Mucosa of descending colon (tissue), 3 donors: Measurements from ENCODE around the gene ADAMTSL1. TPM values are rescaled to one million over a fixed set of nuclear protein-coding genes. Genes with fewer than 3 reads are reported as not detected.

Experiments used
- ATAC-seq: fragments of 200-7000 bp; cut with Tn5 transposase; one replicate; pipeline ENCODE4 v1.9.1; 2020; ENCODE audit warnings: mild to moderate bottlenecking, moderate library complexity
- DNase-seq, 3 donors: peaks; one replicate each; pipeline ENCODE4 v3.0.0-alpha.2; 2020
- H3K36me3 ChIP-seq: fragments of 200-600 bp; one replicate; pipeline ENCODE4 v1.8.0; 2021; ENCODE audit warnings: low read depth, mild to moderate bottlenecking
- H3K4me1 ChIP-seq: fragments of 200-600 bp; one replicate; pipeline ENCODE4 v1.8.0; 2021; ENCODE audit warnings: low read depth, mild to moderate bottlenecking
- H3K4me3 ChIP-seq: fragments of 200-600 bp; one replicate; pipeline ENCODE4 v1.8.0; 2021; ENCODE audit warnings: mild to moderate bottlenecking
- H3K9me3 ChIP-seq: fragments of 200-600 bp; one replicate; pipeline ENCODE4 v1.8.0; 2021; ENCODE audit warnings: mild to moderate bottlenecking
- CTCF ChIP-seq: fragments of 200-600 bp; IDR thresholded peaks from one replicate; pipeline ENCODE4 v1.8.0; 2022; ENCODE audit warnings: antibody characterized with exemption, mild to moderate bottlenecking
- intact Hi-C, 2 donors: fragments of 100-400 bp; cut with DNase I in 1 of 2; cut with micrococcal nuclease in 1 of 2; formaldehyde crosslinking; loops; one replicate each; pipeline versions ENCODE4 v1.11.0 to v1.11.1; 2022; cut with DNase I, micrococcal nuclease
- total RNA-seq, 3 donors: library from RNA; stranded (reverse); fragmentation: NEBNext Ultra II Directional in 2 of 3; extraction: Animal tissue kit (Norgen Biotek cat#: 25700) in 2 of 3; gene quantifications; one replicate each; pipeline versions ENCODE4 v1.2.1 to v1.2.4, GENCODE V29; 2021 to 2023
- donor health status: DM: no; HTN: no; CAD: no; lungs with moderate emphysema.
- donor health status: DM: no; HTN: no; CAD: no.
- donor health status: DM: no; HTN: yes; CAD: no.

ADAMTSL1 gene
- total RNA-seq, 3 donors from 2014 or later: 10.1 to 32.1 (median 22.6) TPM

- intact Hi-C loops: no loop called here
- no peaks in the 10 kb centered on the region for H3K36me3 ChIP-seq
Measured at GRCh38 chr9:18692962-18693361, 219.0 kb downstream of the ADAMTSL1 start.

GRCh38 chr9:18694959-18695668, 221.2 kb downstream of the ADAMTSL1 start:
- no peak for DNase-seq
- intact Hi-C loops: no loop called here

More at GRCh38 chr9:18692962-18693361, 219.0 kb downstream of the ADAMTSL1 start:
- DNase-seq (no peak), ATAC-seq (no peak)
- peaks cover 4% of the 10 kb centered on the region for H3K9me3 ChIP-seq
- no peak for TF ChIP-seq CTCF
- H3K4me1 ChIP-seq: no peaks in the 10 kb centered on the region
- H3K4me3 ChIP-seq: no peak overlapping the region

GRCh38 chr9:18698992-18699391, 225.0 kb downstream of the ADAMTSL1 start:
- TF ChIP-seq CTCF: no peak
- intact Hi-C loops: no loop called here
- Histone ChIP-seq H3K9me3 (peaks cover 4% of the 10 kb centered on the region), H3K36me3 (no peaks in the 10 kb centered on the region), H3K4me3 (no peak overlapping the region), H3K4me1 (no peaks in the 10 kb centered on the region)
- no peak for ATAC-seq
- no peak for DNase-seq

More at GRCh38 chr9:18694959-18695668, 221.2 kb downstream of the ADAMTSL1 start:
- H3K4me1 ChIP-seq: no peaks in the 10 kb centered on the region
- H3K9me3 ChIP-seq: peaks cover 4% of the 10 kb centered on the region
- H3K4me3 ChIP-seq: no peak overlapping the region
- TF ChIP-seq CTCF: no peak
- no peak for ATAC-seq
- no peaks in the 10 kb centered on the region for H3K36me3 ChIP-seq

- intact Hi-C loops: no loop called here
- H3K4me3 ChIP-seq: no peak overlapping the region
- no peak for TF ChIP-seq CTCF
- ATAC-seq (no peak), DNase-seq (no peak)
- H3K4me1 ChIP-seq: no peaks in the 10 kb centered on the region
- no peaks in the 10 kb centered on the region for H3K36me3 ChIP-seq
- H3K9me3 ChIP-seq: peaks cover 4% of the 10 kb centered on the region
Measured at GRCh38 chr9:18699764-18700163, 225.8 kb downstream of the ADAMTSL1 start.

GRCh38 chr9:18700714-18701113, 226.8 kb downstream of the ADAMTSL1 start:
- ATAC-seq (no peak), DNase-seq (no peak)
- no peaks in the 10 kb centered on the region for H3K36me3 ChIP-seq
- H3K4me3 ChIP-seq: no peak overlapping the region
- intact Hi-C loops: no loop called here
- no peaks in the 10 kb centered on the region for H3K4me1 ChIP-seq
- H3K9me3 ChIP-seq: no peaks in the 10 kb centered on the region
- no peak for TF ChIP-seq CTCF
